ENCODE data around the gene ZNF609. TPM values are rescaled to one million over a fixed set of nuclear protein-coding genes. Genes with fewer than 3 reads are reported as not detected.

Gene ZNF609
- total and polyA plus RNA-seq, 2 of the 13 experiments (the other 11 are each of a cell fraction or from before 2014, with no cell fraction given), result 8.9 to 9.9 TPM

DNA sequence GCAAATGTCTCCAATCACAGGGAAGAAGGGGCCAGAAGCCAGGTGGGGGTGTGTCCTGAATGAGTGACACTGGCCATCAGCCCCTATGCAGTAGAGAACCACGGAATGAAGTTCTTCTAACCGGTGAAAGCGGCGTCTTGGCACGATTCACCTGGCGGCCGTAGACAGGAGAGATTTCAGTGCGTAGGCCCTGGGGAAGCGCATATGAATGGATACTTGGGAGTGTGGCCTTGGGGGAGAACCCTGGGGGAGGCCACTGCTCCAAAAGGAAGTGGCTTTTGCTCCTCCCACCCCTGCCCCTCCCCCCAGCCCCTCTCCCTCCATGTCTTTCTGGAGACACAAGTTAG lies 271.4 kb downstream of the ZNF609 start:
- ATAC-seq, result peak; percentile 25
- in situ Hi-C loops (cut with HindIII; ENCODE audit: extremely low pct_ligation_motif_present, low pct_unique_long_range_greater_than_20kb) (loop anchor here (5.0 kb wide), 1 partner anchor 81 kb away; no protein-coding TSS in a partner anchor), intact Hi-C loops (cut with micrococcal nuclease; ENCODE audit: unreplicated experiment) (loop anchor here (1.0 to 5.0 kb wide), 3 partner anchors 79 to 174 kb away; no protein-coding TSS in a partner anchor)
- no peak overlapping the region for H3K27ac ChIP-seq (ENCODE audit: extremely low read length, insufficient read depth, low read length)
- peaks cover 7% of the 10 kb centered on the region; the same call in 1 of the 2 replicates for H4K20me1 ChIP-seq (ENCODE audit: insufficient read depth, low read length)
- FAIRE-seq, result no peak
- H3K27me3 ChIP-seq (ENCODE audit: control insufficient read depth in 1 of 2, insufficient read depth in 2 of 2, low read length in 2 of 2), result peaks cover 0 to 18% of the 10 kb centered on the region in 2 experiments; a peak in 2 of 5 replicates
- no peak overlapping the region for H3K4me3 ChIP-seq (replicated peaks in 1 of 3; ENCODE audit: insufficient read depth in 1 of 3, low read depth in 2 of 3, low read length in 3 of 3)
- peaks cover 33% of the 10 kb centered on the region for H3K4me1 ChIP-seq (ENCODE audit: insufficient read depth, low read length)
- no peaks in the 10 kb centered on the region for H3K79me2 ChIP-seq (ENCODE audit: insufficient read depth, low read length)
- POLR2A ChIA-PET, result interaction anchor here (1.5 kb wide), 1 partner anchor 78 kb away, joined by 8 read pairs; no protein-coding TSS in a partner anchor
- BruUV-seq (replicated peaks), result no TSS peak
- CTCF ChIA-PET (ENCODE audit: low intra/inter-chr PET ratio, low total read pairs), result interaction anchor here (1.1 to 2.9 kb wide), 3 partner anchors 45 to 174 kb away, joined by 4 to 46 read pairs (median 20); no protein-coding TSS in a partner anchor
- no peak overlapping the region for H3K9ac ChIP-seq (ENCODE audit: insufficient read depth, low read depth, low read length)
- H2AFZ ChIP-seq (ENCODE audit: low read length), result no peak overlapping the region
- 19% methylated on average over 9 of the region's 9 CpGs for WGBS (ENCODE audit: low lambda C conversion rate)
- H3K4me2 ChIP-seq (ENCODE audit: low read depth, low read length), result peak overlapping the region; percentile 62
- no peak for DNase-seq (ENCODE audit: low spot score)
- no peaks in the 10 kb centered on the region for H3K36me3 ChIP-seq (replicated peaks in 1 of 2; ENCODE audit: control insufficient read depth in 1 of 2, insufficient read depth in 2 of 2, low read length in 2 of 2)
- H3K9me3 ChIP-seq (ENCODE audit: low read length), result no peaks in the 10 kb centered on the region
- TF ChIP-seq RXRA (CRISPR knock-in tag; IDR thresholded peaks at IDR 0.05) (no peak), ZNF792 (CRISPR knock-in tag; IDR thresholded peaks at IDR 0.05) (no peak), U2AF1 (optimal IDR thresholded peaks at IDR 0.05; ENCODE audit: low read depth, low read length) (no peak), CHCHD3 (CRISPR knock-in tag; IDR thresholded peaks at IDR 0.05) (no peak), HNF4A (CRISPR knock-in tag; IDR thresholded peaks at IDR 0.05) (no peak), FIP1L1 (IDR thresholded peaks at IDR 0.05; ENCODE audit: borderline replicate concordance, insufficient read depth, low read depth, low read length) (no peak), ZNF20 (CRISPR knock-in tag; IDR thresholded peaks at IDR 0.05) (no peak), ZNF674 (CRISPR knock-in tag; IDR thresholded peaks at IDR 0.05; ENCODE audit: low read depth) (no peak), ZFP82 (CRISPR knock-in tag; IDR thresholded peaks at IDR 0.05; ENCODE audit: borderline replicate concordance) (no peak)
- TF ChIP-seq, protein P1, sequence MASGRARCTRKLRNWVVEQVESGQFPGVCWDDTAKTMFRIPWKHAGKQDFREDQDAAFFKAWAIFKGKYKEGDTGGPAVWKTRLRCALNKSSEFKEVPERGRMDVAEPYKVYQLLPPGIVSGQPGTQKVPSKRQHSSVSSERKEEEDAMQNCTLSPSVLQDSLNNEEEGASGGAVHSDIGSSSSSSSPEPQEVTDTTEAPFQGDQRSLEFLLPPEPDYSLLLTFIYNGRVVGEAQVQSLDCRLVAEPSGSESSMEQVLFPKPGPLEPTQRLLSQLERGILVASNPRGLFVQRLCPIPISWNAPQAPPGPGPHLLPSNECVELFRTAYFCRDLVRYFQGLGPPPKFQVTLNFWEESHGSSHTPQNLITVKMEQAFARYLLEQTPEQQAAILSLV (CRISPR knock-in tag; IDR thresholded peaks at IDR 0.05; ENCODE audit: borderline replicate concordance), result no peak
- TF ChIP-seq, protein P2, sequence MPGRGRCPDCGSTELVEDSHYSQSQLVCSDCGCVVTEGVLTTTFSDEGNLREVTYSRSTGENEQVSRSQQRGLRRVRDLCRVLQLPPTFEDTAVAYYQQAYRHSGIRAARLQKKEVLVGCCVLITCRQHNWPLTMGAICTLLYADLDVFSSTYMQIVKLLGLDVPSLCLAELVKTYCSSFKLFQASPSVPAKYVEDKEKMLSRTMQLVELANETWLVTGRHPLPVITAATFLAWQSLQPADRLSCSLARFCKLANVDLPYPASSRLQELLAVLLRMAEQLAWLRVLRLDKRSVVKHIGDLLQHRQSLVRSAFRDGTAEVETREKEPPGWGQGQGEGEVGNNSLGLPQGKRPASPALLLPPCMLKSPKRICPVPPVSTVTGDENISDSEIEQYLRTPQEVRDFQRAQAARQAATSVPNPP (CRISPR knock-in tag; IDR thresholded peaks at IDR 0.05), result no peak
